Measurements from ENCODE around the gene CAVIN1. TPM values are rescaled to one million over a fixed set of nuclear protein-coding genes. Genes with fewer than 3 reads are reported as not detected.
"Not testable (repeated sequence)": the region's sequence is repeated elsewhere in the genome, so short reads cannot be mapped to it uniquely, and the experiment has no call there.

CAVIN1 gene, protein sequence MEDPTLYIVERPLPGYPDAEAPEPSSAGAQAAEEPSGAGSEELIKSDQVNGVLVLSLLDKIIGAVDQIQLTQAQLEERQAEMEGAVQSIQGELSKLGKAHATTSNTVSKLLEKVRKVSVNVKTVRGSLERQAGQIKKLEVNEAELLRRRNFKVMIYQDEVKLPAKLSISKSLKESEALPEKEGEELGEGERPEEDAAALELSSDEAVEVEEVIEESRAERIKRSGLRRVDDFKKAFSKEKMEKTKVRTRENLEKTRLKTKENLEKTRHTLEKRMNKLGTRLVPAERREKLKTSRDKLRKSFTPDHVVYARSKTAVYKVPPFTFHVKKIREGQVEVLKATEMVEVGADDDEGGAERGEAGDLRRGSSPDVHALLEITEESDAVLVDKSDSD
- polyA plus RNA-seq (ENCODE audit: insufficient read length), result 242 TPM

DNA sequence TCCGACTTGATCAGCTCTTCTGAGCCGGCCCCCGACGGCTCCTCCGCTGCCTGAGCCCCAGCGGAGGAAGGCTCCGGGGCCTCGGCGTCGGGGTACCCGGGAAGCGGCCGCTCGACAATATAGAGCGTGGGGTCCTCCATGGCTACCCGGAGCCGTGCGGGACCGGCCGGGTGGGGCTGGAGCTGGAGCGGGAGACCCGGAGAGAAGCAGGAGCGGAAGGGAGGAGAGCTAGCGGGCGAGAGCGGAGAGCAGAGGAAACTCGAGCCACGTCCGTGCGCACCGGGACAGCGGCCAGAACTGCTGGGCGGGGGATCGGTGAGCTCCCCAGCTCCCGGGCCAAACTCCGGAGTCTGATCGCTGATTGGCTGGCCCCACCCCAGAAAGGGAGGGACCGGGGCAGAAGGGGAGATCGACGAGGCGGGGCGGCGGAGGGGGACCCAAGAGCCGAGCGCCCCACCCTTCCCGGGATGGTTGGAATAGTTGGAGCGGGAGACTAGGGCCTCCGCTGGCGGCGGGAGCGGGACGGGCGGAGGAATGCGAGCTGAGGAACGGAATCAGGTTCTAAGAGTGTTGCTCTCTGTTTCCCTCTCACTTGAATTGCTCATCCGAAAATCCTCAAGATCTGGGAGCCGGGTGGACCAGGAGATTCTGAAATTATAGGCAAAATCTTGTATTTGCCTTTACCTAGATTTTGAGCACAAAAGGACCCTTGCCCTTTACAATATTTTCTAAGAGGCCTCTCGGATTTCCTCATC, at the start of gene CAVIN1:
TSS of gene CAVIN1 (minus strand) at position 299 of the 755 bp plus-strand sequence. CDS start at position 140, 159 bp downstream.
- peak; percentile 87 for DNase-seq (ENCODE audit: low read depth)

DNA sequence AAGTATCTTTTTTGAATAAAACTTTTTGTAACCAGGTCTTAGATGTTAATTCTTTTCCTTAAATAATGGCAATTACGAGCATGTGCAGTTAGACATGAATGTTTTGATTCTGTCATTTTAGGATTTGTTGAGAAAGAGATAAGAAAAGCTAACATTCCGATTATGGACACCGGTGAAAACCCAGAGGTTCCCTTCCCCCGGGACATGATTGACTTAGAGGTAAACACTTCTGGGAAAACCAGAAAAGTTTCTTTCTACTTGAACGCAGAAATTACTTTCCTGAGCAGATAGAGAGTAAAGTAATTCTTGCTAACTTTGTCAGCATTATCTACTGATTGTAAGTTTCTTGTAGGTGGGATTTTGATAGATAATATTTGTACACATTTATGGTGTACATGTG, 44.8 kb upstream of the CAVIN1 start:
- DNase-seq (ENCODE audit: low read depth), result no peak

DNA sequence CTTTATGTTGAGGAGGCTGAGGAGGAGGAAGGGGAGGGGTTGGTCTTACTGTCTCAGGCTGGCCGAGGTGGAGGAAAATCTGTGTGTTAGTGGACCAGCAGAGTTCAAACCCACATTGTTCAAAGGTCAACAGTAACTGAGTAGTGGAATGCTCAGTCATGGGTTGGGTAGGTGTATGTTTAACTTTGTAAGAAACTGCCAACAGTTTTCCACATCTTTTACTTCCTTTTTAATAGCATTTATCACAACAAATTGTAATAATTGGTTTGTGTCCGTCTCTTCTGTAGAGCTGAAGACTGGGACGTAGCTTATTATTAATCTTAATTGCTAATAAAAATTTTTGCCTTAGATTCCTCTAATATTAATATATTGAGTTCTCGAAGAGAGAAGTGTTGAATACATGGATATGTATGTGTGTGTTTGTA, 40.9 kb upstream of the CAVIN1 start:
- DNase-seq (ENCODE audit: low read depth), result no peak

DNA sequence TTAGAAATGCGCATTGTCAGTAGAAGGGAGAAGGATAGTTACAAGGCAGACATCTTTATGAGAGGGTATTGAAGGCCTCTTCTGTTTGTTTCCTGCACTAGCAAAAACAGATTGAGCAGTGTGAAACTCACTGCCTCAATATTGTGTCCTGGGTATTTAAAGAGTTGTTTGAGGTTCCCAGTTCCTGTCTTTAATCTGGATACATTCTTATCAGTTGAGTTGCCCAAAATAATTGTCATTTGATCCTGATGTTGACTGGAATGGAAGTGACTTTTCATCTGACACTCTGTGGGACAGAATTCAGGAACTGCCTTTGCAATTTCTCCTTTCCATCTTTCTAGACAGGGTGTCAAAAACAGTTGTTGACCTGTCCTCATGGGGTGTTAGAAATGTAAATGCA, 37.3 kb upstream of the CAVIN1 start:
- DNase-seq (ENCODE audit: low read depth), result no peak

DNA sequence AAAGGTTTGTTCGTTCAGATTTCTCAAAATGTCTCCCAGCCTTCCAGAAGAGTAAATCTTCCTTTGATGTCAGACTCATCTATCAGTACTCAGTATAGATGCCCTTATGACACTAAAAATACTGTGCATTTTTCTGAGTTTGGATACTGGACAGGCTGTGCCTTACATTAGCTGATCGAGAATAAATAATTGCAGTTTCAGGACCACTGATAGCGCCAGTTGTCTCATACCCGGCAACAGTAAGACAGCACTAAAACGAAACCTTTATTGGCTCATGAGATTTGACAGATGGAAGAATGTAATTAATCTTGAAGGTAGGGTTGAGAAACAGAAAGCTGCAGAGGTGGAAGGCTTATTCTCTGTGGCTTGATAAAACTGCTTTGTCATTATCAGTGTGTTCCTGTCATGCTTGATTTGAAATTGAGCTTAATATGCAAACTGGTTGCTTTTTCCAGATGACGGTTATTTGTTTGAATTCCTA, 36.8 kb upstream of the CAVIN1 start:
- DNase-seq (ENCODE audit: low read depth), result peak; percentile 39

DNA sequence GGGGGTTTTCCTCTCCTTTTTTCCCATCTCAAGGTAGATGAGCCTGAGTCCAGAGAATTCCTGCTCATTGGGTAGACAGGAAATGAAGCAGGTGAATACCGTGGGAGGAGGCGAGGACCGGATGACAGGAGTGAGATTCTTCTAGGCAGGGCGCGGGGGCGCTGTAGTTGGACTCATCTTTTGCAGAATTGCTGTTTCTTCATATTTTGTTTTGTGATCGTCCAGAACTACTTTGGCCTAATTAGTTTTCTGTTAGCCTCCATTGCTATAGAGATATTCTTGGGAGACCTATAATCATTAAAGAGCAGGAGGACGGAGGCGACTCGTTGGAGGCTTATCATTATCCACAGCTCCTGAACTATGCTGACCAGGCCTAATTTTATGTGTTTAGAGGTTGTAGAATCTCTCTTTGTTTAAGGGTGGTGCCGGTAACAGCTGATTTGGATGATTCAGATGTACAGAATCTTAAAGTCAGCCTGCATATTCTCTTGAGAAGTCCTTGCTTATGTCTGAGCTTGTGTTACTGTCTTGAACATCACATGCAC, 36.3 kb upstream of the CAVIN1 start:
- no peak for DNase-seq (ENCODE audit: low read depth)

DNA sequence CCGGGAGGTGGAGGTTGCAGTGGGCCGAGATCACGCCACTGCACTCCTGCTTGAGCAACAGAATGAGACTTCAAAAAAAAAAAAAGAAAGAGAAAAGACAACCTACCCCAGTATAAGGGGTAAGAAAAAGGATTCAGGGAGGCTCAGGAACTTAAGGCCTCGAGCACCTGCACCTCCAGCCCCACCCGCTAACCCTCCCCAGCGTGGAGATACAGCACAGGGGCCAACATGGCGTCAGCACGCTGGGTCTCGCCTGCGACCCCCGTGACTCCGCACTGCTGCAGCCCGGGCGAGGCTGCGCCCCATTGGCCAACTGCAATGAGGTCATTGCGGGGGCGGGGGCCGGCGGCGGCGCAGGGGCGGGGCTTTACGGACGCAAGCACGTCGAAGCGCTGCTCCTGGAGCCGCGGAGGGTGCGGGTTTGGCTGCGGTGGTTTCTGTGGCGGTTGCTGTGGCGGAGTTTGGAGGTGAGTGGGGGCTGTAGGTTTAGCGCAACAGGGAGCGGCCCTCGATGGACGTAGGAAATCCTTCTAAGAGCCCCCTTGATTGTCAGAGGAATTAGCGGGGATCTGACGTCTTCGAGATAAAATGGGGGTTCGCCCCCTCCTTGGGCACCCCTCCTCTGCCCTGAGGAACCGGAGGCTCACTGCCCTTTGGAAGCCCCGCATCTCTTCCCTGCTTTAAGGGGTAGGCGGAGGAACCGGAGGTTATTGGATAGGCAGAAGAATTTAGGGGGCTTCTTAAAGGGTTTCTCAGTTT, 35.6 kb upstream of the CAVIN1 start, which contains the start of gene ATP6V0A1:
TSS of gene ATP6V0A1 (plus strand) at position 382 of the 759 bp plus-strand sequence. CDS start 2,017 bp downstream, outside the sequence.
- DNase-seq (ENCODE audit: low read depth), result peak; percentile 66

DNA sequence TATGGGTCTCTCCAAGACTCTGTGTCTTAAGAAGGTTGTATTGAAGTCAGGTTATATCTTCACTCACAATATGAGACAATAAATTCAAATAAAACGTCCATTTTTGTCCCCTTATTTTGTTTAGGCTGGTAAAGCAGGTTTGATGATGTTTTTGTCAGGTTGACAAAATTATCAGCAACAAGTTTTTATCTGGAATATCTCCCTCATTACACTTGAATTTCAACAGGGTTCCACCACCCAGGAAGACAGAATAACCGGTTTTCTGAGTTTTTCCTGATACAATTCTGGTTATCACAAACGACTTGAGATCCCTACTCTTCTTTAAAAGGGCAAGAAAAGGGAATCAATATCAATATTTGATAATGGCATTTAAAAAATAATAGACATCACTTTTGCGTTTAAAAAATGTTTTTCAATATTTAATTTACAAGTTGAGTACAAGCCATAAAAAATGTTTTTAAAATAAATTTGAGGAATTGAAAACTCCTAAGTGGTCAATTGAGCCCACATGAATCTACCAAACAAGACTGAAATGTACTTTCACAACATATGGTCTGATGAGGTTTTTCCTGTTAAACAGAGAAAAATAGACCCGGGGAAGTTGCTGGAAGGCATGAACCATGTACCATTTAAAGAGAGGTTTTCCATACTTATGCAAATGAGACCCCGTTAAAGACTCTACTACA, 34.2 kb upstream of the CAVIN1 start:
- DNase-seq (ENCODE audit: low read depth), result no peak

DNA sequence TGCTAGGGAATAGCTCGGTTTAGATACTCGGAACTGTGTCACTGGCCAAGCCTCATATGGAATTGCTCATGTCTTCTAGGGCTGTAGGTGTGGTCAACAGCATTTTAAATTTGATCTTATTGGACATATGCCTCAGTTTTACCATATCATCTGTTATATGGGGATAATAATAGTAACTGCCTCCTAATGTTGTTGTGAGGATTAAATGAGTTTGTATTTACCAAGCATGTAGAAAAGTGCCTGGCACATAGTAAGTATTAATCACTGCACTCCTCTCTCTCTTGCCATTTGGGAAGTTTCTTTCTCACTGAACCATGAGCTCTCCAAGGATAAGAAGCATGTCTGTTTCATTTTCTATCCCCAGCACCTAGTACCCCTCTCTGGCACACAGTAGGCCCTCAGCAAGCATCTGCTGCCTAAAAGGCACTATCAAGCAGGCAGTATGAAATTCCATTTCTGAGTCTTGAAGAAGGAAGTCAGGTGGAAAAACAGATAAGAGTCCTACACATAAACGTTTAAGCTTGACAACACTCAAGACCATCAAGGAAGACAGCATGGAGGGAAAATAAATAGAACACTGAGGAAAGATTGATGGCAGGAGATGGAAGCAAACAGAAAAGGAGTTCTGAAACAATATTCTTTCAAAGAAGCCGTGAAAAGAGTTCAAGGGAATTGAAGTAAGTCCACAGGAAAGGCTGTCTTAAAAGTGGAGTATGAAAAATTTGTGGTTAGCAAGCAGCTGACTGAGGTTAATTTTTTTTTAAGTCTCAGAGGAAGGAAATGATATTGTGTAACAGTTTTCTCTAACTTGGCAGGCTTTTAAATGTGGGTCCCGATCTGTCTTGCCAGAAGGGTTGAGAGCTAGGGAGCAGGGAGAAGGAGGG, 33.4 kb upstream of the CAVIN1 start:
- no peak for DNase-seq (ENCODE audit: low read depth)

DNA sequence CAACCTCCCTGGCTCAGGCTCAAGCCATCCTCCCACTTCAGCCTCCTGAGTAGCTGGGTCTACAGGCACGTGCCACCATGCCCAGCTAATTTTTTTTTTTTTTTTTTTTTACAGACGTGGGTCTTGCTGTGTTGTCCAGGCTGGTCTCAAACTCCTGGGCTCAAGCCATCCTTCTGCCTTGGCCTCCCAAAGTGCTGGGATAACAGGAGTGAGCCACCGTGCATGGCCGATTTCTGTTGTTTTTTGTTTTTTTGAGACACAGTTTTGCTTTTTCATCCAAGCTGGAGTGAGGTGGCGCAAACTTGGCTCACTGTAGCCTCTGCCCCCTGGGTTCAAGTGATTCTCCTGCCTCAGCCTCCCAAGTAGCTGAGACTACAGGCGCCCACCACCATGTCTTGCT, 31.9 kb upstream of the CAVIN1 start:
- not testable (repeated sequence) for DNase-seq (ENCODE audit: low read depth)

DNA sequence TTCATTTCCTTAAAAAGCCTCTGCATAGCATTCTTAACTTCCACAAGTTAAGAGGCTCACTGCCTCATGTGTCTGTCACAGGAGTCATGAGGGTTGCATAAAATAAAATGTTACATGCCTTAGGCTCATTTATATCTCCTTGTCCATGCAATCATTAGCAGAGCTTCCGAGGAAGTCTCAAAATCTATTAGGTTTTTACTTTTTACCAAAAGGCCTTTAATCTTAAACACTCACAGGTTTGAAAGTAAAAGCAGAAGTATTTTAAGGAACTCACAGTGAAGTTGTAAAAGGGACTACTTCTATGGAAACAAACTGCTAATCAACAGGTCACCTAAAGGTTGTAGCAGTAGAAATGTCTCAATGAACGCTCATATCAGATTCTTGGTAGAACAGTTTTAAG, 30.4 kb upstream of the CAVIN1 start:
- no peak for DNase-seq (ENCODE audit: low read depth)

DNA sequence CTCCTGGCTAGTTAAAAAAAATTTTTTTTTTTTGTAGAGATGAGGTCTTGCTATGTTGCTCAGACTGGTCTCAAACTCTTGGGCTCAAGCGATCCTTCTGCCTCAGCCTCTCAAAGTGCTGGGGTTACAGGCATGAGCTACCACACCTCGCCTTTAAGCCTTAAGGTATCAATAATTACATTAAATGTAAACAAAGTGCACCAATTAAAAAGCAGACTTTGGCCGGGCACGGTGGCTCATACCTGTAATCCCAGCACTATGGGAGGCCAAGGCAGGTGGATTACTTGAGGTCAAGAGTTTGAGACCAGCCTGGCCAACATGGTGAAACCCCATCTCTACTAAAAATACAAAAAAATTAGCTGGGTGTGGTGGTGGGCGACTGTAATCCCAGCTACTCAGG, 28.2 kb upstream of the CAVIN1 start:
- not testable (repeated sequence) for DNase-seq (ENCODE audit: low read depth)

DNA sequence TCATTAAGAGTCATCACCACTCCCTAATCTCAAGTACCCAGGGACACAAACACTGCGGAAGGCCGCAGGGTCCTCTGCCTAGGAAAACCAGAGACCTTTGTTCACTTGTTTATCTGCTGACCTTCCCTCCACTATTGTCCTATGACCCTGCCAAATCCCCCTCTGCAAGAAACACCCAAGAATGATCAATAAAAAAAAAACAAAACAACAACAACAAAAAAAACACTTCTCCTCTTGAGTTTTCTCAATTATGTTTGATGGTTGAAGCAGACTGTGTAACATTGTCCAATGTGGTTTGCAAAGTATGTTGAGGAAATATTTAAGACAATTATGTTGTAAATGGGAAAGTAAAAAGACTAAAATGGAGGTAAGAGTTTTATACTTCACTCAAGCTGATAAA, 26.8 kb upstream of the CAVIN1 start:
- not testable (repeated sequence) for DNase-seq (ENCODE audit: low read depth)

DNA sequence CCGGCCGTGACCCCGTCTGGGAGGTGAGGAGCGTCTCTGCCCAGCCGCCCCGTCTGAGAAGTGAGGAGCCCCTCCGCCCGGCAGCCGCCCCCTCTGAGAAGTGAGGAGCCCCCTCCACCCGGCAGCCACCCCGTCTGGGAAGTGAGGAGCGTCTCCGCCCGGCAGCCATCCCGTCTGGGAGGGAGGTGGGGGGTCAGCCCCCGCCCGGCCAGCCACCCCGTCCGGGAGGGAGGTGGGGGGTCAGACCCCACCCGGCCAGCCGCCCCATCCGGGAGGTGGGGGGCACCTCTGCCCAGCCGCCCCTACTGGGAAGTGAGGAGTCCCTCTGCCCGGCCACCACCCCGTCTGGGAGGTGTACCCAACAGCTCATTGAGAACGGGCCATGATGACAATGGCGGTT, 26.1 kb upstream of the CAVIN1 start:
- not testable (repeated sequence) for DNase-seq (ENCODE audit: low read depth)

DNA sequence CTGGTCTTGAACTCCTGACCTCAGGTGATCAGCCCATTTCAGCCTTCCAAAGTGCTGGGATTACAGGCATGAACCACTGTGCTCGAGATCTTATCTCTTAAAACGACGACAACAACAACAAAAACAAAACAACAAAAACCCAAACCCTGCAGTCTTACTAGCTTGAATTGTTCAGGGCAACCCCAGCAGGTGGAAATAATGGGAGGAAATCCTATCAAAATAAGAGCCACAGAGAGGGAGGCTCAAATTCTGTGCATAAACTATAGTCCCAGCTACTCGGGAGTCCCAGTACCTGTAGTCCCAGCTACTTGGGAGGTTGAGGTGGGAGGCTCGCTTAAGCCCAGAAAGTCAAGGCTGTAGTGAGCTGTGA, 19.1 kb upstream of the CAVIN1 start:
- no peak for DNase-seq (ENCODE audit: low read depth)

DNA sequence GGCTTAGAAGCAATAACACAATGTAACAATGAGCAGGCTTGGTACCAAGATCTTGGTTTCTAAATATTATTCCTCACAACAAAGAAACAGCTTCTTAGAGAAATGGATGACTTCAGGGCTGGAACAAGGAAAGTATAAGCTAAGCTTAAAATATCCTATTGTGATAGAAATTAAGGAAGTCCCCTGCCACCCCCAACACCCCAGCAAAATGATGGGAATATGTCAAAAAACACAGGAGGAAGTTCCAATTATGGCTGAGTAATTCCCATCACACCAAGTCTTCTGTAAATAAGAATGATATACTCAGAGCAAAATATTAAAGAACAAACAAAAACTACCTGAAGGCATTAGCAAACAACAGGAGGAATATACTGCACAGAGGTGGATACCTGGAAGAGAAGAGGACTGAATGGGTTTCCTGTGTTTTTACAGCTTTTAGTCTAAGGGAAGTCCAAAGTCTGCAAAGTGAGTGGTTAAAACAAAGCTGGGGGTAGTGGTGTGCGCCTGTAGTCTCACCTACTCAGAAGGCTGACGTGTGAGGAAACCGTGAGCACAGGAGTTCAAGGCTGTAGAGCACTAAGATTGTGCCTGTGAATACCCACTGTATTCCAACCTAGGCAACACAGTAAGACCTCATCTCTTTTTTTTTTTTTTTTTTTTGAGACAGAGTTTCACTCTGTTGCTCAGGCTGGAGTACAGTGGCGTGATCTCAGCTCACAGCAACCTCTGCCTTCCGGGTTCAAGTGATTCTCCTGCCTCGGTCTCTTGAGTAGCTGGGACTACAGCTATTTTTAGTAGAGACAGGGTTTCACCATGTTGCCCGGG, 18.5 kb upstream of the CAVIN1 start:
- no peak for DNase-seq (ENCODE audit: low read depth)

DNA sequence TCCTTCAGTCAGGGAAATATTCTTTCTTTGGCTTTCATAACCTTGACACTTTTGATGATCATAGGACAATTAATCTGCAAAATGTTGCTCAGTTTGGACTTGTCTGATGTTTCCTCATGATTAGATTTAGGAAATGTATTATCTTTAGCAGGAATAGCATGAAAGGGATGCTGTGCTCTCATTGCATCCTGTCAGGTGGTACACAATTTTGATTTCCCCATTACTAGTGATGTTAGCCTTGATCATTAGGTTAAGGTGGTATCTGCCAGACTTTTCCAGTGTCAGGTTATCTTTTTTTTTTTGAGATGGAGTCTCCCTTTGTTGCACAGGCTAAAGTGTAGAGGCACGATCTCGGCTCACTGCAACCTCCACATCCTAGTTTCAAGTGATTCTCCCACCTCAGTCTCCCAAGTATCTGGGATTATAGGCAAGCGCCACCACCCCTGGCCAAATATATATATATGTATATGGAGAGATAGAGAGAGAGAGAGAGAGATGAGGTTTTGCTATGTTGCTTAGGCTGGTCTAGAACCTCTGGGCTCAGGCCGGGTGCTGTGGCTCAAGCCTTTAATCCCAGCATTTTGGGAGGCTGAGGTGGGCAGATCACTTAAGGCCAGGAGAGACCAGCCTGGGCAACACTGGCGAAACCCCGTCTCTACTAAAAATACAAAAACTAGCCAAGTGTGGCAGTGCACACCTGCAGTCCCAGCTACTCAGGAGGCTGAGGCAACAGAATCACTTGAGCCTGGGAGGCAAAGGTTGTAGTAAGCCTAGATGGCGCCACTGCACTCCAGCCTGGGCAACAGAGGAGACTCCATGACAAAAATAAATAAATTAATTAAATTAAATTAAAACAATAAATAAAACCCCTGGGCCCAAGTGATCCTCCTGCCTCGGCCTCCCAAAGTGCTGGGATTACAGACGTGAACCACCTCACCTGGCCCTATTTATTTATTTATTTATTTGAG, 15.8 kb upstream of the CAVIN1 start:
- no peak for DNase-seq (ENCODE audit: low read depth)

DNA sequence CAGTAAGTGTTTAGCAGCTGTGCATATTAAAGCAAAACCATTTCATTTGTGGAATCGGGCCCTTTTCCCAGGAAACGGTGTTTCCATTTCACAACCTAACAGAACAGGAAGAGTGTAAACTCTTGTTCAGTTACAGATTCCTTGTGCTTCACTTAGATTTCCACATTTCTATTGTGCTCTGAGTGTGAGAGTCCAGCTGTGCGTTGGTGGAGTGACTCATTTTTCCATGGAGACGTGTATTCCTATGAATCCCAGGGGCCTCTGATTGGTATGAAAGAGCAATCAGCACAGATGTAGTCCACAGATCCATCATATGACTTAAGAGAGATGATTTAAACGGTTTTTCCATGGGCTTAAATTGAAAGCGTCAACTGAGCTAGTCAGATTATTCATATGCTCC, 13.3 kb upstream of the CAVIN1 start:
- DNase-seq (ENCODE audit: low read depth), result peak; percentile 91
